Left ventricle myocardium superior (tissue), 1 donor: ENCODE data around the gene MT1F. TPM values are rescaled to one million over a fixed set of nuclear protein-coding genes. Genes with fewer than 3 reads are reported as not detected.

Experiments used
- ATAC-seq: fragments of 200-7000 bp; cut with Tn5 transposase; one replicate; pipeline ENCODE4 v1.9.1; 2020; ENCODE audit warnings: mild to moderate bottlenecking, moderate library complexity
- DNase-seq: peaks from one replicate; pipeline ENCODE4 v3.0.0-alpha.2; 2020
- intact Hi-C: fragments of 100-400 bp; cut with micrococcal nuclease; formaldehyde crosslinking; loops from one replicate; pipeline ENCODE4 v1.11.0; 2022
- total RNA-seq: library from RNA; stranded (reverse); fragmentation: NEBNext Ultra II Directional; extraction: Animal tissue kit (Norgen Biotek cat#: 25700); gene quantifications from one replicate; pipeline ENCODE4 v1.2.1, GENCODE V29; 2021
- donor health status: DM: no; HTN: yes; CAD: no; lungs with severe emphysema.

The MT1F gene
- total RNA-seq, 1 donor from 2014 or later, result 3.0 TPM

DNA sequence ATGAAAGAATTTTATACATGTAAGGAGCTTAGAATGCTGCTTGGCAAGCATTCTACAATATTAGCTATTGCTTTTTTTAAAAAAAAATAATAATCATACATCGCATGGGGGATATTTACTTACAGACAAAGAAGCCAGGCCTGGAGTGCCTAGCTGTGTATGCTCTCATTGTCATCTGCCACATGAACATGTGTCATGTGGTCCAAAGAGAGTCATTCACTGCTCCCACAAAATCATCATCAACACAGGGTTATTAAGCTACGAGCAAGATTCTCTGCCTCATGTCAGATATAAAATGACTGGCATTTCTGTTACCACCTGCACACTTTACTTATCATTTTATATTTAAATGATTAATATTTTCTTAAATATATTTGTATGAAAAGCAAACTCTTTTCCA is 34.1 kb upstream of the MT1F start:
- DNase-seq, result no peak
- intact Hi-C loops, result no loop called here
- ATAC-seq, result no peak

DNA sequence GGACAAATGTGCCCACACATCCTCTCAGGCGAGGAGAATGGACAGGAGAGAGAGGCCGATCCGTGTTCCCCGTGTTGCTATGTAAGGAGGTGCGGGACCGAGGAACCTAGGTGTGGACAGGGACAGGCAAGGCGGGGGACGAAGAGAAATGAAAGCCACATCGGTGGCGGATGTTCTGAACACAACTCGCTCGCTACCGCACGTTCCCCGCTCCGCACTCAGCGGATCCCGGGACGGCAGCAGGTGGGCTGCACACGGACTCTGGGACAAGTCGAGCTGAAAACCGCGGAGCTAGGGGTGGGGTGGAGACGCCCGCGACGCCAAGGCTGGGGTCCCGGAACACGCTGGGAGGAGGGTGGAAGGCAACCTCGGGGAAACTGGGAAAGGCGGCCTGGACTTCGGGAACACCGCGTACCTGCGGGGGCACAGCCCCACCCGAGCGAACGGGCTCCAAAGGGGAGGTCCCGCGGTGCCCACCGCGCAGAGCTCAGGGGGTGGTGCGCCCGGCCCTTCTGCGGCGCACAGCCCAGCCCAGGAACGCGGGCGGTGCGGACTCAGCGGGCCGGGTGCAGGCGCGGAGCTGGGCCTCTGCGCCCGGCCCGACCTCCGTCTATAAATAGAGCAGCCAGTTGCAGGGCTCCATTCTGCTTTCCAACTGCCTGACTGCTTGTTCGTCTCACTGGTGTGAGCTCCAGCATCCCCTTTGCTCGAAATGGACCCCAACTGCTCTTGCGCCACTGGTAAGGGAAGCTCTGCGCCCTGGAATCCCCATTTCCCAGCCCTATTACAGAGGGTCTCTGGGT is 32.4 kb upstream of the MT1F start, which contains the start of gene MT1E:
TSS of gene MT1E (plus strand) at position 642 of the 803 bp plus-strand sequence. CDS start at position 713, 71 bp downstream.
- ATAC-seq (peak; percentile 94), DNase-seq (peak; percentile 93)
- intact Hi-C loops, result no loop called here

DNA sequence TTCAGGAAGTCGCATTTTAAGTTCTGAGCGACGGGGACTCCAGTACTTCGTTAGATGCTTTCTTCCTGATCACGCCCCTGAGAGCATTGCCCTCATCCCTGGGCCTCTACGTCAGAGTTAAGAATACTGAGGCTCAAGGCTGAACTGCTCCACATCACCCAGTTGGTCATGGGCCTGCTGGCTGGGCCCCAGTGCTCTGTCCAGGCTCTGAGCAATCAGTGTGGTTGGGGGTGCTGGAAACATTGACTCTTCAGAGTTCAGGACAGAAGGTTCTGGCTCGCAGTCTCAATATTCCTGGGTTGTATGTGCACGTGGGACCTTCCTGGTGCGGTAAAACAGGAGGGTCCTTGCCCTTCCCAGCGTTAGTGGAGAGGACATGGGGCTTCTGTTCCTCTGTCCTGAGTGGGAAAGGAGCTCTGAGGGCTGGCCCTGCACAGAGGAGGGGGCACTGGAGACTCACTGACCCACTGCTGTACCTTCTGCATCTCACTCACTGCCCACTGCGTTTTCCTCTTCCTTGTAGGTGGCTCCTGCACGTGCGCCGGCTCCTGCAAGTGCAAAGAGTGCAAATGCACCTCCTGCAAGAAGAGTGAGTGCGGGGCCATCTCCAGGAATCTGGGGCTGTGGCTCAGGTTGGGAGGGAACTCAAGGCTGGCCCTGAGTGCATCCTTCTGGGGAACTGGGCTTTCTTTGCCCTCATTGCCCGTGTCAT is 31.7 kb upstream of the MT1F start:
- ATAC-seq (peak; percentile 78), DNase-seq (peak; percentile 78)
- intact Hi-C loops, result no loop called here

DNA sequence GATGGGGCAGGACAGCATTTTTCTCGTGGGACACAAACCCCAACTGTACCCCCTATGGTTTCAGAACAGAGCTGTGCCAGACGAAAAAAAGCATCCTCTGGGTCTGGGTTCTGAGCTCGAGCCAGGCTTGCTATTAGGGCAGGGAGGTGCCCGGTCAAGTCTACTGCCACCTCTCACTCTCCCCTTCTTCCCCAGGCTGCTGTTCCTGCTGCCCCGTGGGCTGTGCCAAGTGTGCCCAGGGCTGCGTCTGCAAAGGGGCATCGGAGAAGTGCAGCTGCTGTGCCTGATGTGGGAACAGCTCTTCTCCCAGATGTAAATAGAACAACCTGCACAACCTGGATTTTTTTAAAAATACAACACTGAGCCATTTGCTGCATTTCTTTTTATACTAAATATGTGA is 31.1 kb upstream of the MT1F start:
- peak; percentile 19 for ATAC-seq
- intact Hi-C loops, result no loop called here

DNA sequence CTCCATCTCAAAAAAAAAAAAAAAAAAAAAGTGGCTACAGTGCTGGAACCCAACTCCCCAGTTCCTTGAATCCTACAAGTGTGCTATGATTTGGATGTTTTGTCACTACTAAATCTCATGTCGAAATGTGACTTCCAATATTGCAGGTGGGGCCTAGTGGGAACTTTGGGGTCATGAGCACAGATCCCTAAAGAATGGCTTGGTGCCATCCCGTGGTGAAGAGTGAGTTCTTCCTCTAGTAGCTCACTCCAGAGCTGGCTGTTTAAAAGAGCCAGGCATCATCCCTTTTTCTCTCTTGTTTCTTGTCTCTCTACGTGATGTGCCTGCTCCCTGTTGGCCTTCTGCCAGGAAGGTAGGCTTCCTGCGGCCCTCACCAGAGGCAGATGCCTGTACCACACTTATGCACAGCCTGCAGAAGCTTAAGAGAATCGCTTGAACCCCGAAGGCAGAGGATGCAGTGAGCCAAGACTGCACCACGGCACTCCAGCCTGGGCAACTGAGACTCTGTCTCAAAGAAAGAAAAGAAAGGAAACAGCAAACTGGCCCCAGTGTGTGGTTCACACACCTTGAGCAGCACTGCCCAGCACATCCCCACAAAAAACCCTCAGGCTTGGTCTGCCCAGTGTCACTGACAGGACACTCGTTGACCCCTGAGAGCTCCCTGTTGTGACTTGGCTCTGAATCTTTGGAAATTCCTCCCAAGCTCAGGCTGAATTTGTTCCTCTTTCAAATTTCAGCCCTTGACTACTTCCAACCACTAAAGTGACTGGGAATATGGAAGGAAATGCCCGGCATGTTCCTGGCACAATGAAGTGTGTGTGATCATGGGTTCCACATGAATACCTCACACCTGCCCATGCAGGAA is 29.0 kb upstream of the MT1F start:
- ATAC-seq, result no peak
- intact Hi-C loops, result no loop called here
- DNase-seq, result no peak

More for the DNA sequence above, 31.1 kb upstream of the MT1F start:
- no peak for DNase-seq

DNA sequence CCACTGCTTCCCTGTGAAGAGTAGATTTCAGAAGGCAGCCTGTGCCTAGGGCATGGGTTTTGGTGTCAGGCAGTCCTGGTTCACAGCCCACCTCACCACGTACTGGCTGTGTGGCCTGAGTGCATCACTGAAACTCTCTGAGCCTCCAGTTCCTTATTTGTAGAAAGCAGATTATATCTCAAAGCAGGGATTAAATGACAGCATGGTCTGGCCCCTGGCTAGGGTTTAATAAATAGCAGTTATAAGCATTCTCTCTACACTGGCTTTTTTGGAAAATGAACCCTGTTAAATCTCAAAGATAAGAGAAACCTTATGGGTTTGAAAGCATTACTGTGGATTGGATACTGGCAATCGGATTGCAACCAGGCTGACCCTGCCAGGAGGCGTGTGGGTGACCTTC is 28.2 kb upstream of the MT1F start:
- intact Hi-C loops, result no loop called here
- no peak for DNase-seq
- no peak for ATAC-seq

DNA sequence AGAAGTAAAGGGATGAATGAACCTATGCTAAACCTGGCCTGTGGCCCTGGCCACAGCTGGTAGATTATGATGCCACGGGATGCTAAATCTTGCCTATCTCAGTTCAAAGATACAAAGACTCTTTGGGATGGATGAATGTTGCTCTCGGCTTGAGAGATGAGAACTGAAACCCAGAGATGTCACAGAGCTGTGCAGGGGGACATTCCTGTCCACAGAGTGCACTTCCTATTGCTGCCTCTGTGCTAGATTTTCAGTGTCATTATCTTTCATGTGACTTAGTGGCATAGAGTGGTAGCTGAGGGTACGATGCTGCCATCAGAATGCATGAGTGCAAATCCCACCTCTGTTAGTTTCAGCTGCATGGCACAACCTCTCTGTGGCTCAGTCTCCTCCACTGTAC is 27.6 kb upstream of the MT1F start:
- ATAC-seq (no peak), DNase-seq (no peak)
- intact Hi-C loops, result no loop called here

DNA sequence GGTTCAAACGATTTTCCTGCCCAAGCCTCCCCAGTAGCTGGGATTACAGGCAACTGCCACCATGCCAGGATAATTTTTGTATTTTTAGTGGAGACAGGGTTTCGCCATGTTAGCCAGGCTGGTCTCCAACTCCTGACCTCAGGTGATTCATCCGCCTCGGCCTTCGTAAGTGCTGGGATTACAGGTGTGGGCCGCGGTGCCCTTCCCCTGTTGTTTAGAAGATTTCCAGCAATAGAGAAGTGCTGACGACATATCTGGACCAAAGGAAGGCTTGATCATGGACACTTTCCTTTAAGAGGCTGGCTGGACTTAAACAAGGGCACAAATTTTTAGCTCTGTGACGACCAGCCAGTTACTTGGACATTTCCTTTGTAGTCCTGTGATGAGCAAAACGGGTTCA is 26.6 kb upstream of the MT1F start:
- DNase-seq (no peak), ATAC-seq (no peak)
- intact Hi-C loops, result no loop called here

DNA sequence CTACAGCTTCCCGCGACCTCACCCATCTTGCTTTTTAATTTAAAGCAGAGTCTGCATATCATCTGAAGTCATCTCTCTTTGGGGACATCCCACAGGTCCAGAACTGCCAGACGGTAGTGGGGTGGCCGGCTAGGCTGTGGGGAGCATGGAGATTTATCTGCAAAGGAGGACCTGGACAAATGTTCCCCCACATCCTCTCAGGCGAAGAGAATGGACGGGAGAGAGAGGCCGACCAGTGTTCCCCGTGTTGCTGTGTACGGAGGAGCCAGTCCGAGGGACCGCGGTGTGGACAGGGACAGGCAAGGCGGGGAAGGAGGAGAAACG is 26.0 kb upstream of the MT1F start:
- no peak for DNase-seq
- intact Hi-C loops, result no loop called here
- ATAC-seq, result no peak

DNA sequence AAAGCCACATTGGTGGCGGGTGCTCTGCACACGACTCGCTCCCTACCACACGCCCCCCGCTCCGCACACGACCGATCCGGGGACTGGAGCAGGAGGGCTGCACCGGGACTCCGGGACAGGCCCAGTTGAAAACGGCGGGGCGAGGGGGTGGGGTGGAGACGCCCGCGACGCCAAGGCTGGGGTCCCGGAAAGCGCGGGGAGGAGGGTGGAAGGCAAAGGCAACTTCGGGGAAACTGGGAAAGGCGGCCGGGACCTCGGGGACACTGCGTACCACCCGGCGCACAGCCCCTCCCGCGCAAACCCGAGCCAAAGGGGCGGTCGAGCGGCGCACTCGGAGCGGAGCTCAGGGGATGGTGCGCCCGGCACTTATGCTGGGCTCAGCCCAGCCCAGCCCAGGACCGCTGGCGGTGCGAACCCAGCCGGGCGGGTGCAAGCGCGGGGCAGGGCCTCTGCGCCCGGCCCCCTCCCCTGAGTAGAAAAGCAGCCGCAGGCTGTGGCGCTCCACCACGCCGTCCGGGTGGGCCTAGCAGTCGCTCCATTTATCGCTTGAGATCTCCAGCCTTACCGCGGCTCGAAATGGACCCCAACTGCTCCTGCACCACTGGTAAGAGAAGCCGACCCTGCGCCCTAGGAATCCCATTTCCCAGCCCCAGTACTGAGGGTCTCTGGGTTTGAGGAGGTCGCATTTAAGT is 25.5 kb upstream of the MT1F start, which contains the start of gene MT1M:
TSS of gene MT1M (plus strand) at position 504 of the 692 bp plus-strand sequence. CDS start at position 577, 73 bp downstream.
- intact Hi-C loops, result no loop called here
- peak; percentile 86 for ATAC-seq
- DNase-seq, result peak; percentile 84

DNA sequence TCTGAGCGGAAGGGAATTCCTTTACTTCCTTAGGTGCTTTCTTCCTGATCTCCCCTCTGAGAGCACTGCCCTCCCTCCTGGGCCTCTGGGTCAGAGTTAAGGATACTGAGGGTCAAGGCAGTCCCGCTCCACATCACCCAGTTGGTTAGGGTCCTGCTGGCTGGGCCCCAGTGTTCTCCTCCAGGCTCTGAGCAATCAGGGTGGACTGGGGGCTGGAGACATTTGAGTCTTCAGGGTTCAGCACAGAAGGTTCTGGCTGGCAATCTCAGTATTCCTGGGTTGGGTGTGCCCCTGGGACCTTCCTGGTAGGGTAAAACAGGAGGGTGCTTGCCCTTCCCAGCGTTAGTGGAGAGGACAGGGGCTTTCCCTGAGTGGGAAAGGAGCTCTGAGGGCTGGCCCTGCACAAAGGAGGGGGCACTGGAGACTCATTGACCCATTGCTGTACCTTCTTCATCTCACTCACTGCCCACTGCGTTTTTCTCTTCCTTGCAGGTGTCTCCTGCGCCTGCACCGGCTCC is 24.9 kb upstream of the MT1F start:
- no peak for DNase-seq
- peak; percentile 2 for ATAC-seq
- intact Hi-C loops, result no loop called here

DNA sequence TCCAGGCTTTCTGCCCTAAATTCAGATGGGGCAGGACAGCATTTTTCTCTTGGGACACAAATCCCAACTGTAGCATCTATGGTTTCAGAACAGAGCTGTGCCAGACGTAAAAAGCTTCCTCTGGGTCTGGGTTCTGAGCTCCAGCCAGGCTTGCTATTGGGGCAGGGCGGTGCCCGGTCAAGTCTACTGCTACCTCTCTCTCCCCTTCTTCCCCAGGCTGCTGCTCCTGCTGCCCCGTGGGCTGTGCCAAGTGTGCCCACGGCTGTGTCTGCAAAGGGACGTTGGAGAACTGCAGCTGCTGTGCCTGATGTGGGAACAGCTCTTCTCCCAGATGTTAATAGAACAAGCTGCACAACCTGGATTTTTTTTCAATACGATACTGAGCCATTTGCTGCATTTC is 24.2 kb upstream of the MT1F start:
- ATAC-seq, result no peak
- intact Hi-C loops, result no loop called here
- DNase-seq, result no peak

DNA sequence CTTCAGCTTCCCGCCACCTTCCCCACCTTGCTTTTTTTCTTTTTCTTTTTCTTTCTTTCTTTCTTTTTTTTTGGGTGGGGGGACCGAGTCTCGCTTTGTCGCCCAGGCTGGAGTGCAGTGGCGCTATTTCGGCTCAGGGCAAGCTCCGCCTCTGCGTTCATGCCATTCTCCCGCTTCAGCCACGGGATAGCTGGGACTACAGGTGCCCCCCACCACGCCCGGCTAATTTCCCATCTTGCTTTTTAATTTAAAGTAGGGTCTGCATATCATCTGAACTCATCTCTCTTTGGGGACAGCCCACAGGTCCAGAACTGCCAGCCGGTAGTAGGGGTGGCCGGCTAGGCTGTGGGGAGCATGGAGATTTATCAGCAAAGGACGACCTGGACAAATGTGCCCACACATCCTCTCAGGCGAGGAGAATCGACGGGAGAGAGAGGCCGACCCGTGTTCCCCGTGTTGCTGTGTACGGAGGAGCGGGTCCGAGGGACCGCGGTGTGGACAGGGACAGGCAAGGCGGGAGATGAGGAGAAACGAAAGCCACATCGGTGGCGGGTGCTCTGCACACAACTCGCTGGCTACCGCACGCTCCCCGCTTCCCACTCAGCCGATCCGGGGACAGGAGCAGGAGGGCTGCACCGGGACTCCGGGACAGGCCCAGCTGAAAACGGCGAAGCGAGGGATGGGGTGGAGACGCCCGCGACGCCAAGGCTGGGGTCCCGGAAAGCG is 22.9 kb upstream of the MT1F start:
- no peak for ATAC-seq
- DNase-seq, result no peak
- intact Hi-C loops, result no loop called here

DNA sequence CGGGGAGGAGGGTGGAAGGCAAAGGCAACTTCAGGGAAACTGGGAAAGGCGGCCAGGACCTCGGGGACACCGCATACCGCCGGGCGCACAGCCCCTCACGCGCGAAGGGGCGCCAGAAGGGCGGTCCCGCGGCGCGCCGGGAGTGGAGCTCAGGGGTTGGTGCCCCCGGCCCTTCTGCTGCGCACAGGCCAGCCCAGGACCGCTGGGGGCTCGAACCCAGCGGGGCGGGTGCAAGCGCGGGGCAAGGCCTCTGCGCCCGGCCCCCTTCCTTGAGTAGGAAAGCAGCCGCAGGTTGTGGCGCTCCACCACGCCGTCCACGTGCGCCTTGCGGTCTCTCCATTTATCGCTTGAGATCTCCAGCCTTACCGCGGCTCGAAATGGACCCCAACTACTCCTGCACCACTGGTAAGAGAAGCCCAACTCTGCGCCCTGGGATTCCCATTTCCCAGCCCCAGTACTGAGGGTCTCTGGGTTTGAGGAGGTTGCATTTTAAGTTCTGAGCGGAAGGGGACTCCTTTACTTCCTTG is 22.3 kb upstream of the MT1F start:
- ATAC-seq (no peak), DNase-seq (no peak)
- intact Hi-C loops, result no loop called here

DNA sequence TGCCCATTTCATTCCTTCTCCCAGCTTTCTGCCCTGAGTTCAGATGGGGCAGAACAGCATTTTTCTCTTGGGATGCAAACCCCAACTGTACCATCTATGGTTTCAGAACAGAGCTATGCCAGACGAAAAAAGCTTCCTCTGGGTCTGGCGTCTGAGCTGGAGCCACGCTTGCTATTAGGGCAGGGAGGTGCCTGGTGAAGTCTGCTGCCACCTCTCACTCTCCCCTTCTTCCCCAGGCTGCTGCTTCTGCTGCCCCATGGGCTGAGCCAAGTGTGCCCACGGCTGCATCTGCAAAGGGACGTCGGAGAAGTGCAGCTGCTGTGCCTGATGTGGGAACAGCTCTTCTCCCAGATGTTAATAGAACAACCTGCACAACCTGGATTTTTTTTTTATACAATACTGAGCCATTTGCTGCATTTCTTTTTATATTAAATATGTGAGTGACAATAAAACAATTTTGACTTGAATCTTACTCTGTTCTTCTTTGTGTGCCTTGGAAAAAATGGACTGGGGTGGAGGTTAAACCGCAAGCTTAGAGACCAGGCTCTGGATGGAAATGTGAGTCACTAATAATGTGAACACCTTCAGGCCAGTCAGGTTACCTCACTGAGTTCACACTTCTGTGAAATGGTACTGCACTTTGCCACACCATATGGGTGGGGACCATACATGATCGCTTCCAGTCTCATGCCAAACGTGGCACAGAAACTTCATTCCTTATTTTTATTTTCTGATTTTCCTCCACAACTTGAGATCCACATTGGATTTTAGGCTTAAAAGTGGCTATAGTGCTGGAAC is 20.9 kb upstream of the MT1F start:
- intact Hi-C loops, result no loop called here
- DNase-seq (no peak), ATAC-seq (no peak)

DNA sequence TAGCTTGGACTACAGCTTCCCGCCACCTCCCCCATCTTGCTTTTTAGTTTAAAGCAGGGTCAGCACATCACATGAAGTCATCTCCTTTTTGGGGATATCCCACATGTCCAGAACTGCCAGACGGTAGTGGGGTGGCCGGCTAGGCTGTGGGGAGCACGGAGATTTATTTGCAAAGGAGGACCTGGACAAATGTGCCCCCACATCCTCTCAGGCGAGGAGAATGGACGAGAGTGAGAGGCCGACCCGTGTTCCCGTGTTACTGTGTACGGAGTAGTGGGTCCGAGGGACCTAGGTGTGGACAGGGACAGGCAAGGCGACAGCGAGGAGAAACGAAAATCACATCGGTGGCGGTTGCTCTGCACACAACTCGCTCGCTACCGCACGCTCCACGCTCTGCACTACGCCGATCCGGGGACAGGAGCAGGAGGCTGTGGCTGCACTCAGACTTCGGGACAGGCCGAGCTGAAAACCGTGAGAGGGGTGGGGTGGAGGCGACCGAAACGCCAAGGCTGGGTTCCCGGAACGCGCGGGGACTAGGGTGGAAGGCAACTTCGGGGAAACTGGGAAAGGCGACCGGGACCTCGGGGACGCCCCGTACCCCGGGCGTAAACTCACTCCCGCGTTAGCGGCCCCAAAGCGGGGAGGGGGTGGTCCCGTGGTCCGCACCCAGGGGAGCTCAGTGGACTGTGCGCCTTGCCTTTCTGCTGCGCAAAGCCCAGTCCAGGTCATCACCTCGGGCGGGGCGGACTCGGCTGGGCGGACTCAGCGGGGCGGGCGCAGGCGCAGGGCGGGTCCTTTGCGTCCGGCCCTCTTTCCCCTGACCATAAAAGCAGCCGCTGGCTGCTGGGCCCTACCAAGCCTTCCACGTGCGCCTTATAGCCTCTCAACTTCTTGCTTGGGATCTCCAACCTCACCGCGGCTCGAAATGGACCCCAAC is 19.7 kb upstream of the MT1F start, which contains the start of gene MT1A:
TSS of gene MT1A (plus strand) at position 853 of the 937 bp plus-strand sequence. CDS start at position 926, 73 bp downstream.
- DNase-seq (peak; percentile 90), ATAC-seq (peak; percentile 93)
- intact Hi-C loops, result no loop called here
